IPS DF 19.7 (cell line): ENCODE measurements around the gene AIMP1.
"Not testable (repeated sequence)": the region's sequence is repeated elsewhere in the genome, so short reads cannot be mapped to it uniquely, and the experiment has no call there.

Source experiments
- DNase-seq: peaks from one replicate; pipeline ENCODE4 v3.0.0-alpha.2; 2013; ENCODE audit warnings: low read depth, low spot score

The AIMP1 gene

GRCh38 chr4:106312377-106312776, 4.0 kb upstream of the AIMP1 start:
- no peak for DNase-seq

DNA sequence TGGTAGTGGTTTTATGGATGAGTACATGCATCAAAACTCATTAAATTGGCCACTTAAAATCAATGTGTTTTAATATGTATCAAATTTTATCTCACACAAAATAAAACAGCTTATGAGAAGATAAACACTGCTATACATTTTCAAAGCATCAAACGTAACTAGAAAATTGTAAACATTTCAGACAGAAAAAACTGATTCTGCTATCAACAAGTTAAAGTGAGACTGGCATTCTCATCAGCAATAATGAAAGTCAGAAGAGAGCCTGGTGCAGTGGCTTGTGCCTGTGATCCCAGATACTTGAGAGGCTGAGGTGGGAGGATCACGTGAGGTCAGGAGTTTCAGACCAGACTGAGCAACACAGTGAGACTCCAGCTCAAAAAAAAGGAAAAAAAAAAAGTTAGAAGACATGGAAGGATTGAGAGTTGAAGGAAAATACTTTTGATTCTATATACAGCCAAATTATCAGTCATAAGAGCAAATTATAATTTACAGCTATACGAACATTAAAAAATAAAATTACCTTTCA, 3.3 kb upstream of the AIMP1 start:
- DNase-seq = no peak

DNA sequence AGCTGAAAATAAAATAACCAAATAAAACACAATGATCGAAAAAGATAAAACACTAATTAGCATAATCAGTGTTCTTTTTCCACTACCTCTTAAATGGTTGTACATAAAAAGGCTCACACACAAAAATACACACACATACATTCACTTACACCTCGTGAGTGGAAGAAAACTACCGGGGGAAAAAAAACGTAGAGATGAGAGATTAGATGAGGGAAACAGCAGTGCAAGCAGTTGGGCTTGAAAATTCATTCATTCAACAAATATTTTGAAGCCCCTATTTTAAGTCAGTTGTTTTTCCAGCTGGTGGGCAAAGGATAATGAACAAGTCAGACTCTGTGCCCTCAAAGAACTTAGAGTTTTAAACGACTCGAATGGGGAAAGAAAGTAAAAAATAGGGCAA, 1.4 kb upstream of the AIMP1 start:
- no peak for DNase-seq

DNA sequence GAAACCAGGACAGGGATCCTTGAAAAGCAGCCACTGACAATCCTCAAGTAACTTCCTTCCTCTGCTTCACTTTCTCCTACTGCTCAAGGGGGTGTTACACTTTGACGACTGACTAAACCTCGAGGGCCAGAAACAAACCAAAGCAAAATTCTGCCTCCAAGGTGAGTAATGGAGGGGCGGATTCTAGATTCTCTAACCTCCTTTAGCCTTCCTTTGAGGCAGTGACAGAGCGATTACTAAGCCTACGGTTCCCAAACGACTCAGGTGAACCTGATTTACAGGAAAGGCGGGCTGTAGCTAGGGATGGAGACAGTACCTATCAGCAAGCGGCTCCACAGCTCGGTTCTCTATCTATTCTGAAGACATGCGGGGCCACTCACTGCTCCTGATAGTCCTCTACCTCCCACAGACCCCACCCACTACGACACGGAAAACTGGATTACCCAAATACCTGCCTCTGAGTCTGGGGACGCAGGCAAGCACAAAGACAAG, 828 bp upstream of the AIMP1 start:
- DNase-seq = no peak

- DNase-seq = no peak
These were observed 541 bp downstream of the AIMP1 start for GRCh38 chr4:106316773-106317409.

DNA sequence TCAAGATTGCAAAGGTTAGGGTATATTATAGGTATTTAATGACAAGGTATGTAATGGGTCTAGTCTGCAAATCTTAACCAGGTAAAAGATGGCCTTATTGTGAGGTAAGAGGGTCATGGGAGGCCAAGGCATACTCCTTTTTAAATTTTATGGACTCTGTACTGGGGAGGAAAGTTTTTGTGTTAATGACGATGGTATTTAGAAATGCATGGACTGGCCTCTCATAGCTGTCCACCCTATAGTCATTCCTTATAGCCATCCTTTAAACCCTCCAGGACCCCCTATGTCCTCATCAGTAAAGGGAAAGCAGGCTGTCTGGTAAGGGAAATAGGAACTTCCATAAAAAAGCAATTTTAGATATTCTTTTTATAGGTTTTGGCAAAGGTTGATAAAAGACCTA, 1.5 kb downstream of the AIMP1 start:
- DNase-seq = no peak

GRCh38 chr4:106318511-106318910, 2.2 kb downstream of the AIMP1 start:
- DNase-seq = no peak

GRCh38 chr4:106320235-106320634, 3.9 kb downstream of the AIMP1 start:
- DNase-seq = no peak

GRCh38 chr4:106321168-106321567, 4.8 kb downstream of the AIMP1 start:
- DNase-seq = not testable (repeated sequence)

GRCh38 chr4:106321814-106322213, 5.5 kb downstream of the AIMP1 start:
- not testable (repeated sequence) for DNase-seq

DNA sequence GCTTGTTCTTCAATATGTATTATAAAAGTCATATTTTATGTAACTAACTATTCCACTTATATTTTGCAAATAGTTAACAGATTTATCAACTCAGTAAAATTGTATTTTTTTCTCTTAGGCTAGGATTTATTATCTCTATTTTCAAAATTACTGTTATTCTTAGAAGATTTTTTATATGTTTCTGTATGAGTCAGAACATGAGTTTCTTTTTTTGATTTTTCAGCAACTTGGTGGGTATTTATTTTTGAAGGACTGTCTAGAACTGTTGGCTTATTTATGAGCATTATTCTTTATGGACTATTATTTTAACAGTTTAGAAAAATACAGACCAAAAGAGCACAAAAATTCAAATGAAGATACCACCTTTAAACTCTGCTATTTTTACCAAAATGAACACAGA, 6.8 kb downstream of the AIMP1 start:
- no peak for DNase-seq

DNA sequence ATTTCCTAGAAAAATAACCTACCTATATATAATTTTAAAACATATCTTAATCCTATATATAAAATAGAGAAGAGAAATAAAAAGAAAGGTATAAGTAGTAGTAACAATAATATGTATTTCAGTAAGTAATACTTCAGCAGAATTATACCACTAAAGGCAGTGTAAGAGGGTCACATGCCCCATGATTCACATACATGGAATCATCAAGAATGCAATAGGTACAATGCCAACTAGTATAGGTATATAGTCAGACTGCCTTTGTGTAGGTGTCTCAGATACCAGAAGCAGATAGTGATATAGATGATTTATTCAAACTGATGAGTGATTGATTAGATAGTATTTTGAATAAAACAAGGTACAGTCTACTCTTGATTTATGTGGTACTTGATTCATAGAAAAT, 9.4 kb downstream of the AIMP1 start:
- DNase-seq = no peak

DNA sequence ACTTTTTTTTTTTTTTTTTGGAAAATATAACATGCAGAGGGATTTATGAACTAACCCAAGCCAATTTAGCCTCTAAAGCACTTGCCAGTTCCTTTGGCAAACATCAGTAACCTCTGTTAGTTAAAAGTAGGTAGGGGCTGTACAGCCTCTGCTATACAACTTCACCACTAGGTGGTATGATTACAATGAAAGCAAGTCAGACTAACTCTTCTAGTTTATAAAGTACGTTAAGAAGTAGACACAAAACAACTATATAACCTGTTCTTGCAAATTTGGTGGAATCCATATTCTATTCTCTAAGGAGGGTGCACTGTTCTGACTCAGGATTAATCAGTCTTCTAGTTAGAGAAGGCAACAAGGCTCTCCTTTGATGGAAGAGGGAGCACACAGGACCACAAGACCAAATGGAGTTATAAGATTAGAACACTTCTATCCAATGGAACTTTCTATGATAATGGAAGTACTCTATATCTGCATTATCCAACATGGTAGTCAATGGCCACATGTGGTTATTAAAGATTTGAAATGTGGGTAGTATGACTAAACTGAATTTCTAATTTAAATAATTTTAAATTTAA, 12.8 kb downstream of the AIMP1 start:
- no peak for DNase-seq

DNA sequence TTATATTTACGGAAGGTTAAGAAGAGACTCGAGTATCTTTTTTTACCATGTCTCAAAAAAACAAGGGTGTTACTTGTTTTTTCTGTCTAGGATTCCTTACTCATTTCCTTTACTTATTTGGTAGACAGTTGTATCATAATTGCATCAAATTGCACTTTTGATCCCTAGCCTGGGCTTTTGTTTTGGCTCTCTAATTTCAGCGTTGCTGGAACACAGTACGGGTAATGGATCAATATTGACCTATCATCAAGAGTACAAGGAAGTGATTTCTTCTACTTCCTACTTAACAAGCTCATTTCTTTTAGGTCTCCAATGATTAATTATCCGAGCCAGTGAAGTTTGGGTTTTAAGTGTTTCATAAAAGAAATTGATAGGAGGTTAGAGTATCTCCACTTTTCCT, 16.8 kb downstream of the AIMP1 start:
- no peak for DNase-seq

DNA sequence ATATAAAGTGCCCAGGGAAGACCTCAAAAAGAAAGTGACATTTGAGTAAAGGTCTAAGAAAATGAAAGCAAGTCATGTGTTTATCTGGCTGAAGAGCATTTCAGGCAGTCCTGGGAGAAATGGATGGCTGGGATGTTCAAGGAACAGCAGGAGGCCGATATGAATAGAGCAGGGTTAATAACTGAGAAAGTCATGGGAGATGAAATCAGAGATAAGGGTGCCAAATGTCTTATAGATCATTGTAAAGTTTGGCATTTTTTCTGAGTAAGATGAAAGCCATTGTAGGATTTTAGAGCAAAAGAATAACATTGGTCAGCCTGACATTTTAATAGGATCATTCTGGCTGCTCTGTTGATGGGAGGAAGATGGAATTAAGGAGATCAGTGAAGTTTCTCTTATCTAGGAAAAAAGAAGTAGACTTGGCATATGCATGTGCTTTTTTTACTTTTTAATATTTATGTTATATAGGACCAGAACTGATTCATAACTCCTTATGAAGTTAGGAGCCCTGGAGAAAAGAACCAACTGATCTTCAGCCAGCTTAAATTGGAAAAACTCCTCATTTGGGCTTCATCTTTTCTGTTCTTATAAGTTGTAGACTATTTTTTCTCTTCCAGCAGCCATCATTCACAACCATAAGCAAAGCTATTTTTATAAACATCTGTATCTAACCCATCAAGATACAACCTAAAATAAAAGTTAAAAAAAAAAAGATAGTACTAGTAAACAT, 18.6 kb downstream of the AIMP1 start:
- DNase-seq = no peak

DNA sequence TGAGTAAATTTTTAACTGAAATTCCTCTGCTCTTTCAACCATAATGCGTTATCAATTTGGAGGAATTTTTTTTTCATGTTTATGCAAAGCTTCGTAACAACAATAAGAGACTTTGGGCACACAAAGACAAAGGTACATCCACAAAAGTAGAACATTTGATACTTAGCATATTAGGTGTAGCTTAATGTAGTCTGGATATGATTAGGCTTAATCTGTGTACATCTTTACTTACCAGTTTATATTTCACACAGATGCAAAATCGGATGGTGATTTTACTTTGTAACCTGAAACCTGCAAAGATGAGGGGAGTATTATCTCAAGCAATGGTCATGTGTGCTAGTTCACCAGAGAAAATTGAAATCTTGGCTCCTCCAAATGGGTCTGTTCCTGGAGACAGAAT, 20.3 kb downstream of the AIMP1 start:
- DNase-seq = no peak

DNA sequence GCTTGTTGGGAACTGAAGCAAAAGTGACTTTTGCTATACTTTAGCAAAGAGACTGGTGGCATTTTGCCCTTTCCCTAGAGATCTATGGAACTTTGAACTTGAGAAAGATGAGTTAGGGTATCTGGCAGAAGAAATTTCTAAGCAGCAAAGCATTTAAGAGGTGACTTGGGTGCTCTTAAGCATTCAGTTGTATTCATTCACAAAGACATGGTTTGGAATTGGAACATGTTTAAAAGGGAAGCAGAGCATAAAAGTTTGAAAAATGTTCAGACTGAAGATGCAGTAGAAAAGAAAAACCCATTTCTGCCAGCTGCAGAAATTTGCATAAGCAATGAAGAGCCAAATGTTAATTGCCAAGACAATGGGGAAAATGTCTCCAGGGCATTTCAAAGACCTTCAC, 21.6 kb downstream of the AIMP1 start:
- no peak for DNase-seq

DNA sequence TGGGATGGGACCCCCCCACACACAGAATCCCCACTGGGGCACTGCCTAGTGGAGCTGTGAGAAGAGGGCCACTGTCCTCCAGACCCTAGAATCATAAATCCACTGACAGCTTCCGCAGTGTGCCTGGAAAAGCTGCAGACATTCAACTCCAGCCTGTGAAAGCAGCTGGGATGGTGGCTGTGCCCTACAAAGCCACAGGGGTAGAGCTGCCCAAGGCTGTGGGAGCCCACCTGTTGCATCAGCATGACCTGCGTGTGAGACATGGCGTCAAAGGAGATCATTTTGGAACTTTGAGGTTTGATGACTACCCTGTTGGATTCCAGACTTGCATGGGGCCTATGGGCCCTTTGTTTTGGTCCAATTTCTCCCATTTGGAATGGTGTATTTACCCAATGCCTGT, 22.3 kb downstream of the AIMP1 start:
- no peak for DNase-seq

DNA sequence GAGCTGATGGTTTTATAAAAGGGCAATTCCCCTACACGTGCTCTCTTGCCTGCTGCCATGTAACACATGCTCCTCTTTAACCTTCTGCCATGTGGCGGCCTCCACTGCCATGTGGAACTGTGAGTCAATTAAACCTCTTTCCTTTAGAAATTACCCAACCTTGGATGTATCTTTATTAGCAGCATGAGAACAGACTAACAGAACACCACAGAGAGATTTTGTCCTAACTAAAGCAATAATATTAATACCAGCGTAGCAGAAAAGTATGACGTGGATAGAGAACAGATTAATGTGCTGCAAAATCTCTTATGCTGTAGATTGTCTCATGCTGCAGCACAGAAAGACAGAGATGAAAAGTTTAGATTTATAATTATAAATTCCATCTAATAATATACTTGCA, 23.1 kb downstream of the AIMP1 start:
- no peak for DNase-seq

DNA sequence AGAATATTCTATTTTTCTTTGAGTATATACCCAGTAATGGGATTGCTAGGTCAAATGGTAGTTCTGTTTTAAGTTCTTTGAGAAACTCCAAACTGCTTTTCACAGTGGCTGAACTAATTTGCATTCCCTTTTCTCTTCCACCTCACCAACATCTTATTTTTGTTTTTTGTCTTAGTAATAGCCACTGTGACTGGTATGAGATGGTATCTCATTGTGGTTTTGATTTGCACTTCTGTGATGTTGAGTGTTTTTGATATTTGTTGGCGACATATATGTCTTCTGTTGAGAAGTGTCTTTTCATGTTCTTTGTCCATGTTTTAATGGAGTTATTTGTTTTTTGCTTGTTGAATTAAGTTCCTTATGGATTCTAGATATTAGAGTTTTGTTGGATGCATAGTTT, 24.4 kb downstream of the AIMP1 start:
- DNase-seq = no peak

GRCh38 chr4:106343865-106344646, 27.7 kb downstream of the AIMP1 start:
- no peak for DNase-seq

GRCh38 chr4:106344647-106344970, 28.3 kb downstream of the AIMP1 start:
- no peak for DNase-seq
